ENCODE data around the gene MAP7D2. TPM values are rescaled to one million over a fixed set of nuclear protein-coding genes. Genes with fewer than 3 reads are reported as not detected.

MAP7D2 gene
- total RNA-seq, 1 donor from 2014 or later, result 0.07 TPM

DNA sequence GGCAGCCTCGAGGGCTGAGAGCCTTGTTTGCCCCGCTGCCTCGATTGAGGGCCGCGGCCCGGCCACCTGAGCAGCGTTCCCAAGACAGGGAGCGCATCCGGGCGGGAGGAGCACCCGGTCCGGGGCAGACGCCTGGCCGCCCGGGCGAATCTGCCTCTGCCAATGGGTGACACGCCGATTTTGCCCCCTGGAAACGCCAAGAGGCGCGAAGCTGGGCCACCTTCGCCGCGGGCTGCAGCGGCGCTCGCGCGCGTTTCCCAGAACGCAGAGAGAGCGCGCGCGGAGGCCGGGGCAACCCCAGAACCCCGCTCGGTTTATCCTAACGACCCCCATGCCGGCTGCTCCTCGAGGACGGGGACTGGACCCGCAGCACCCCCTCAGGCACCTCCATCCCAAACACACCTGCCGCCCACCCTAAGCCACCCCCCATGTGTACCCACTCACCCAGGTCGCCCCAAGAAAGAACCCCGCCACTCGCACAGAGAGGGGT lies 575 bp downstream of the MAP7D2 start:
- no peak for DNase-seq (ENCODE audit: low read depth, low spot score)

DNA sequence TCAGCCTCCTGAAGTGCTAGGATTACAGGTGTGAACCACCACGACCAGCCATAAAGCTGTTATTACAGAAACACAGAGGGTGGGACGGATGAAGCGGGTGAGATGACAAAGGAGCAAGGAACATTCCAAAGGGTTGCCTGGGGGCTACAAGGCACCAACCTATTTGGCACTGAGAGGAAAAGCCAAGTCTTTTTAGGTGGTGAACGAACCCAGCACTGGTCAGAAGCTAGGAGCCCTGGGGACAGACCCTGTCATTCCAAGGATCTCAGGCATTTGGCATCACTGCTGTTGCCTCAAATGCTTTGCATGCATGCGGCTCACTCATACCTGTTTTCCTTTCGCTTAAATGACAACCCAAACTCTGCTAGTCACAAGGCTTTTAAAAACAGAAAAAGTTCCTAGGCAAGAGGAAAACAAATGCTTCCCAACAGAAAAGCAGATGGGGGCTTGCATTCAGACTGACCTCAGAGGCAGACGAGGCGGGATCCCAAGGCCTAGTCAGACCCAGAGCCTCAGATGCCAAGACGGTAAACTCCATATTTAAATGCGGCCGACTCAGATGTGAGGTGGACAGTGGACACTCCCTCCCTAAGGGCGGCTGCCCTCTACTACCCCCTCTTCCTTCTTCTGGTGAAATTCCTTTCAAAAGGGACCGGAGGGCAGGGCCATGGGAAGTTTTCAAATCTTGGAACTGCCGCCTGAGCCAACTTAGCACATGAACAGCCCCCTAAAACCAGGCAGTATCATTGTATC lies 4.5 kb downstream of the MAP7D2 start:
- no peak for DNase-seq (ENCODE audit: low read depth, low spot score)

DNA sequence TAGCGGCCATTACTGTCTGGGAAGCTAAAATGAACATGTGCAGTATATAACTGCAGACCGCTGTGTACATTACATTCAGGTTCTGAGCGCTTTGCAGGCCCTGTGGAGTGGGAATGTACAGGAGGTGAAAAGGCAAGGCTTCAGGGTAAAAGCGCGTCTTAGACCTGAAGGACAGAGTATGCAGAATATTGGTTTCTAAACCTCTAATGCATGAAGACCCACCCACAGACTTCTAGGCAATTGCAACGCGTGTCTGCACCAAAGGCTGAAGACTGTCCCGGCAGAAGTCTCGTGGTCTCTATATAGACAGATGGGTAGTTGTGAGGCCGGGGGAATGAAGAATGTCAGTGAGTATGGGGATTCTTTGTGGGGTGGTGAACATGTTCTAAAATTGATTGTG lies 5.4 kb downstream of the MAP7D2 start:
- no peak for DNase-seq (ENCODE audit: low read depth, low spot score)

DNA sequence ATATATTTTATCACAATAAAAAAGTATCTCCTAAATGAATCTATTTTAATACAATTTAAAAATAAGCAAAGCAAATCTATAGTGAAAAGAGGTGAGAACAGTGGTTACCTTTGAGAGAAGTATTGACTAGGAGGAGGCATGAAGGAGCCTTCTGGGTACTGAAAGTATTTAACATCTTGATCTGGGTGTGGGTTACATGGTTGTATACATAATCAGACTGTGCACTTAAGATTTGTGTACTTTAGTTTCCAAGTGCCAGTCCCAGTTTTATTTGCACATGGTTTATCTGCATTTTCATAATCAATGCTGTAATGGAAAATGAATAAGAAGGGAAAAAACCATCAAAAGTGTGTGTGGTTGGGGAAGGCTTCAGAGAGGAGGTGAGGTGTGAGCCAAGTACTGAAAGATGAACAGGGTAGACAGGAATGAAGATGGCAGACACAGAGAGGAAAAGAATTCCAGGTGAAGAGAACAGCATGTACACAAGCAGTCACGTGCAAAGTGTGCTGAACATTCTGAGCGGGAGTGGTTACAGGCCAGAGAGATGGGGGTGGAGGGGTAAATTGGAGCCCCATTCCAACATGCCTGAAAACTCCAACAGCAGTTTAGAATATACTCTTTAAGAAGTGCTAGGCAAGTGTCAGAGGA lies 14.6 kb downstream of the MAP7D2 start:
- no peak for DNase-seq (ENCODE audit: low read depth, low spot score)

DNA sequence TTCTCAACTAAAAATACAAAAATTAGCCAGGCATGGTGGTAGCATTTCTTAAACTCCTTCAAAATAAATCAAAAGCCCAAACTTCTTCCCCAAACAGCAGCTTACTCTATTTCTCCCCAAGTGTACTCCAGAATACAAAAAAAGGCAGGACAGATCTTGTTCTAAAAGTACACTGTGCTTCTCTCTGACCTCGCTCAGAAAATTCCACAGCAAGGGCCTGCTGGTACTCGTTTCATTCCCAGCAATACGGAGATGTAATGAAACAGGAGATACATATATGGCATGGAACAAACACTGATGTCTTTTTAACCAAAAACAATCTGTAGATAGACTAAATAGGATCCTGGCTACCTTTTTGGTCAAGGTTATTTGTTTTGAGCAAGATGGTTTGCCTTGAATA lies 25.2 kb downstream of the MAP7D2 start:
- DNase-seq (ENCODE audit: low read depth, low spot score), result no peak

DNA sequence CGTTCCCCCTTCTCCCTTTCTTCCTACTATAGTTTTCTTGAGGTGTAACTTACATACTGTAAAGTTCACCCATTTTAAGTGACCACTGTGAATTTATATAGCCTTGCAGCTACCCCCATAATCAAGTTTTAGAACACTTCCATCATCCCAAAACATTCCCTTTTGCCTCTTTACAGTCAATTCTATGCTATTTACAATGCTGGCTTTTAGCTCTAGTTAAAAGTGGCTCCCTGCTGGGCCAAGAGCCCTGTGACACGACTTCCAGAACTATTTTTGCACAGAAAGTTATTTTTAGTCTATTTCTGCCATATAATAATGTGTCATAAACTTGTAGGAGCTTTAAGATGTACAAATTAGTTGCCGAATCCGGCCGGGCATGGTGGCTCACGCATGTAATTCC lies 26.9 kb downstream of the MAP7D2 start:
- DNase-seq (ENCODE audit: low read depth, low spot score), result no peak

DNA sequence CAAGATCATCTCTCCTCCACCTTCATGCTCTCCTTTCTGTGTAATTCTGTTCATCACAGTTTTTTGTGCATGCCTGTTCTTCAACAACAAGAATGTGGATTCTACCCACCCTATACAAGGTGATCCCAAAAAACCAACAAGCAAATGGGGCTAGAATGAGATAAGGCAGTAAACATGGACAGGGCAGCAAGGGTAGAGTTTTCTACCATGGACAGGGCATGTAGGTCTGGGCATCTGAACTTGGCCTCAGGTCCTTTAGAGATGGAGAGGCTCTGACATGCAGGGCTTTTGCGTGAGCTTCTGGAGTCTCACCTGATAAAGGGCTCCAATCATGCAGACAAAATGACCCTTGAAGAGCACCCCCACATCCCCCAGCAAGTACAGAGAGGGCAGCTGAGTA lies 36.4 kb downstream of the MAP7D2 start:
- no peak for DNase-seq (ENCODE audit: low read depth, low spot score)

DNA sequence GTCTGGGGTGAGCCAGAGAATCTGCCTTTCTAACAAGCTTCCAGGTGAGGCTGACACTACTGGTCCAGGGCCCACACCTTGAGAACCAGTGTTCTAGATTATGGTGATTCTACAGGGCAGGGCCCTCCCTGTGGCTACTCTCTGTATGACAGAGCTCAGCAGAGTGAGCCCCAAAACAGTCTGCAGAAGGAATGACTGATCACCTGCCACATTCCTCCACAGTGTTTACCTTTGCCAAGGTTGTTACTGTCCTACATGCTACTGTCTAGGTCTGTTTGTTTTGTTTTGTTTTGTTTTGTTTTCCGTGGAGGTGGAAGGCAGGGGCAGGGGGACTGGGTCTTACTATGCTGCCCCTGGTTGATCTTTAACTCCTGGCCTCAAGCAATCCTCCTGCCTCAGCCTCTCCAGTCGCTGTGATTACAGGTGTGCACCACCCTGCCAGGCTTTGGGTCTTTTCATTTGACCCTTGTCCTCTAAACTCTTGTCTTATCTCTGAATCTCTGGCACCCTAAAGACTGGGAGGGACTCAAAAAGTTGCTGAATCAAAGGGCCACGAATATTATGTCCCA lies 45.1 kb downstream of the MAP7D2 start:
- DNase-seq (ENCODE audit: low read depth, low spot score), result no peak

DNA sequence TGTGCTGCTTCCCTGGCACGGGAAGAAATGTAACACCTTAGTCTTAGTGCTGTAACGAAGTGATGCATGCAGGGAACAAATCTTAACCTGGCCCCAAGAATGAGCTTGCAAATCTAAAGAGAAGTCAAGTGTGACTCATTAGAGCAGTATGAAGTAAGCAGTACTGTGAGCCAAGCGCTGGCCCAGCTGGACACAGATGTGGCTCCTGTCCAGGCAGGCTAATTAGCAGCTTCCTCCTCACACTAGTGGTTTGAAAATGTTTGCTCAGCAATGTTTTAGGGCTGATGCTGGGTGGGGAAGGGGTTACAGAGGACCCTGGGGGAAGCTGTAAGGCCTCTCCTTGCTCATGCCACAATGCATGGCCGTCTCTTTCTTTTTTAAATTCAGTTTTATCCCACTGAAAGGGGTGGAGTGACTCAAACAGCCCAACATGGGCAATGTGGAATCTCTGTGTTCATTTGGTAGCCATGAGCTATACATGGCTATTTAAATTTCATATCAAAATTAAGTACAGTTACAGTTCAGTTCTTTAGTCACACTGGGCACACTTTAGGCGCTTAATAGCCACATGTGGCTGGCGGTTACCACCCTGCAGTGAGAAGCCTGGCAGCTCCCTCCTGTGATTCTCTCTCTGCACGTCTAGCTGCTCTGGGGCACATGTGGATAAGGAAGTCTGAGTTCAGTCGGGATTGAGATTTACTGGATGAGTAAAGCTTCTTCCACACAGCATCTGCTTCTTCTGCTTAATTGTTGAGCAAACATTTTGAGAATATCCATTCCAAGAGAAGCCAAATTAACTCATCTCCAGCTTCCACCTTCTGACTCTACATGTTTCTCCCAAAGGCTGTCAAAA lies 48.8 kb downstream of the MAP7D2 start:
- DNase-seq (ENCODE audit: low read depth, low spot score), result peak; percentile 29

DNA sequence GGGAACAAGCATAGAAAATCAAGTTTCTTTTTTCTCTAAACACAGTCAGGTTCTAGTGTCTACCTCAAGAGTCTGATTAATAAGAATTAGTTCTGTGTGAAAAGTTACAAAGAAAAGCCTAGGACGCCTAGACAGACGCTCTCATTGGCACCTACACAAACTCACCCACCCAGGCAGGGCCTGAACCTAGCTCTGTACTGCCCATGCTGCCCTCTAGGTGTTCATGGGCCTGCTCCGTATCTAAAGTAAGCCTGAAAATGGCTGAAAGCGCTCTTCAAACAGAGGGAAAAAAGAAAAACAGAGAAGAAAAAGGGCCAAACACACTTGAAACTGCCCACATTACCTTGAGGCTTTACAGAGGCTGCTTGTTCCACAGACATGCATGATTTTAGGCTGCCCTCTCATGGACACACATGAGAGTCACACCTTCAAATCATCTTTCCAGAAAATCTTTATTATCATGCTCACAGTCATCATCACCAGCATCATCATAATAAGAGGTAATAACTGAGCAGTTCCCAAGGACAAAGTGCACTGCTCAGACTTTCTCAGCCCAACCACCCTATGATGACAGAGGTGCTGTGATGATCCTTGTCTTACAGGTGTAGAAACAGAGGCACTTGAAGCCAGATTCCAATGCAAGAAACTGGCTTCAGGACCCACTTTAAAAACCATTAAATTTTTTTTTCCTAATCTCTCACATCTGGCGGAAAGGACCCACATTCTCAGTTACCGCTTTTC lies 49.6 kb downstream of the MAP7D2 start:
- no peak for DNase-seq (ENCODE audit: low read depth, low spot score)

DNA sequence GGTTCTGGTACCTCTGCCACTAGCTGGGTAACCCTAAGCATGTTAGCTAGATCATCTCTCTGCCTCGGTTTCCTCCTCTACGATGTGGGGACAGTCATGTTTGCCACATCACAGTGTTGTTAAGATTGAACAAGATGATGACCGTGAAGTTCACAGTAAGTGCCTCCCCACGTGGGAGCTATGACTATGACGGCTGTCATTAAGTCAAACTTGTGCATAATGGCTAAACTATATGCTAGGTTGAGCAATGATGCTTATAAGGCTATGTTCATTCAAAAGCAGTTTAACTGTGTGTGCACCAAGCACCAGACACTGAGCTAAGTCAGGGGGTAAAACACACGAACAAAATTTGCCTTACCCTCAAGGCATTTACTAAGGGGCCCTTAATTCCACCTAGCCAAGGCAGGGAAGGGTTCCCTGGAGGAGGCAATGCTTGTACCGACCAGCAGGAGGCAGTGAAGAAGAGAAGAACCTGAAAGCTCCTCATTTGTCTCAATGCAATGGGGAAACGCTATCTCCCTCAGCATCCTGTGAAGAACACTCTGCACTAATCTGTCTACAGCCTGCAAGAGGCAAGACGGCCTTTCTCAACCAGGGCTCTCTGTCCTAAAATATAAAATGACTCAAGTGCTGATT lies 52.9 kb downstream of the MAP7D2 start:
- no peak for DNase-seq (ENCODE audit: low read depth, low spot score)

DNA sequence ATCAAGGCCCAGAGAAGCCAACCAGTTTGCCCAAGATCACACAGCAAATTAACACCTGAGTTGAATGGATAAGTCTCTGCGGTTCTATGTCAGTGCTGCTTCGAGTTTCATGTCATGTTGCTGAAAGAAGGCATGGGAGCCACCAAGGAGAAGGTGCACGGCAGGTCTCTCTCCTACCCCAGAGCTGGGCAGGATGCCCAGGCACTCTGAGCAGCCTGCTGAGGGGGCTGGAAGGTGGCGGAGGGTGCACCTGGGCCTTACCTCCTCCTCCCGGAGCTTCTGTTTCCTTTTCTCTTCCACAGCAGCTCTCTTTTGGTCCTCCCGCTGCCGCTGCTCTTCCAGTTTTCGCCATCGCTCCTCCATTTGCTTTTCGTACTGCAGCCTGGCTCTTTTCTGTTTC lies 53.6 kb downstream of the MAP7D2 start:
- DNase-seq (ENCODE audit: low read depth, low spot score), result no peak

DNA sequence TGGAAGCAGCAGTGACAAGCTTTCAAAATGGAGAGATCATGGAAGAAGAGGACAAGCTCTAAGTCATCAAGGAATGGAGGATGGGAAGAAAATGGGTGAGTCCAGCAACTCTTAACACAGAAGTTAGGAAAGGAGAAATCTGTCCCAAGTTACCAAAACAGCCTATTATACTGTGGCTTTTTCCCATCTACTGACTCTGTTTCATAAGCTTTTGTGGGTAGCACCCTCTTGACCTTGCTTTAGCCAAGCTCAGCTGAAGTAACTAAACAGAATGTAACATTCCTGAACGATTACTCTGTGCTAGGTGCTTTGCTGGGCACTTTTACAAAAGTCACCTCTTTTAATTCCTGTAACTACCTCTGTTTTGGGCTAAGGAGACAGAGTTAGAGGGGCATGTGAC lies 54.9 kb downstream of the MAP7D2 start:
- DNase-seq (ENCODE audit: low read depth, low spot score), result no peak

DNA sequence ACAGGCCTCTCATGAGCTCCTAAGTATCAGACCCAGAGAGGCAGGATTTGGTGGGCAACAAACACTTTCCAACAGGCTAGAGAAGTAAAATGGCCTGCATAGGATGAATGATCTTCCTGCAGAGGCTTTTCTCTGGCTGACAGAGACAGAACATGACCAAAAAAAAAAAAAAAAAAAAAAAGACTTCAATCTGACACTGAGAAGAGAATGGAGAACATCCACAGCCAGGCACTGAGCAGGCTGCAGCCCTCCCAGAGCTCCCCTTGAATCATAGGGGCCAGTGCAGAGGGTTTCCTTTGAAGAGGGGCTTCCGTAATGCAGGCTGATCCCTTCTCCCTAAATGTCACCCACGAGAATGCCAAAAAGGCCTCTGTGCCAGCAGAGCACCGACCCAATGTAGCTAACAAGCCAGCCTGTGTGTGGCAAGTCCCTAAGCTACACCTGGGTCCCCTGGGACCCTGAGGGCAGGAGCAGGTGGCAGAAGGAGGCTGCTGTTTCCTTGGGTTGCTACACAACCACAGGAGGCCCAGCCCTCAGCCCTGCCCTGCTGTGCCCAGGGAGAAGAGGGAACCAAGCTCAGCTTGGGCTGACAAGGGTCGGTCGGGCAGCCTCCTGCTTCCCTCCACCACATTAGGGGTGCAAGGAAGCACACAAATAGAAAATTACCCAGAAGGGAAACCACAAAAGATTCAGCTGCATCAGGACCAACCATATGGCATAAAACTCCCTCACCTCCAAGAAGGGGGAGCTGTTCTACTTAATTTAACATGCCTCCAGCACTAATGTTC lies 55.6 kb downstream of the MAP7D2 start:
- DNase-seq (ENCODE audit: low read depth, low spot score), result no peak

DNA sequence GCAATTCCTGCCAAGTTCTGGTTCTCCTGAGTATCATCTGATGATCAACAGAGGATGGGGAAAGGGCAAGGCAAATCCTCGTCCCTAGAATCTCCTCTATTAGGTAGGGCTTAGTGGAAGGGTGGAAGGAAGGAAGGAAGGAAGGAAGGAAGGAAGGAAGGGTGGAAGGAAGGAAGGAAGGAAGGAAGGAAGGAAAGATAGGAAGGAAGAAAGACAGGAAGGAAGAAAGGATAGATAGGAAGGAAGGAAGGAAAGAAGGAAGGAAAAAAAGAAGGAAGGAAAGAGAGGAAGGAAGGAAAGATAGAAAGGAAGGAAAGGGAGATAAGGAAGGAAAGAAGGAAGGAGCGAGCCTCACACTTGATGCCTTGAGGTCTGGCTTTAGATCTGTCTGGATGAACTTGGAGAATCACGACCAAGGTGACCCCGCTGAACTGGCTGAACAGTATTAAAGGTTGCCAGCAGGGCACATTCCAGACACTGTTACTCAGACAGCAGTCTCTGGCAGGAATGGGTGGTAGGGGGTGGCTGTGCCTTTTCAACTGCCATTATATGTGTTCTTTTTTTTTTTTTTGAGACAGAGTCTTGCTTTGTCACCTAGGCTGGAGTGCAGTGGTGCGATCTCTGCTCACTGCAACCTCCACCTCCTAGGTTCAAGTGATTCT lies 57.1 kb downstream of the MAP7D2 start:
- no peak for DNase-seq (ENCODE audit: low read depth, low spot score)

DNA sequence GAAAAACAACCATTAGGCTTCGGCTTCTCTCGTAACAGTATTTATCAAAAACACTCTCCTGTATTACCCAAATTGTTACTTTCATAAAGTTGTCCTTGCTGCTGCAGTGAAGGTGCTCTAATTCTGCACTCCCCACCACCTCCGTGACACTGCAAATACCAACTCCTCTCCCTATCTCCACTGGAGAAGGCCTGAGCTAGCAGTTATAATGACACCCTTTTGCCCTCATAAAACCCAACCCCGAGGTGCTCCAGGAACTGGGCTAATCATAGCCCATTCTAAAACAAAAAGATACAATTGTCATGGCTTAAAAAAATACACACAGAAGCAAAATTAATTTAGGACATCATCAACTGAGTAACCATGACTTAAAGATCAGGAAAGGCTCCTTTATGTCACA lies 59.2 kb downstream of the MAP7D2 start:
- no peak for DNase-seq (ENCODE audit: low read depth, low spot score)

DNA sequence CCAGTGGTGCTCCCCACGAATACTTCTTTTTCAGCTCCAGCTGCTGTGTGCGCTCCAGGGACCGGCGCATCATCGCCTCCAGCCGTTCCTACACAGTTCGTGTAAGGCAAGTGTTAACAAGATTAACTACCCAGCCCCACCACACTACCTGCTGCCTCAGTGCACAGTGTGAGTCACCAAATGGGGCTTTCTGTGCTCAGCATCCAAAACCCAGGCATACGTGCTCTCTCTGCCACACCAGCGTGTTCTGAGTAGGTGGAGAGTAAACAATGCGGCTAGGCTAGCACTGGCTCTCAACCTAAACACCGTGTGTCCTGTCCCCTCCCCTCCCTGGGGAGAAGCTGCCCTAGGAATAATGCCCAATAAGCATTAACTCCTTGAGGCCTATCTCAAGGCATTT lies 60.0 kb downstream of the MAP7D2 start:
- no peak for DNase-seq (ENCODE audit: low read depth, low spot score)

DNA sequence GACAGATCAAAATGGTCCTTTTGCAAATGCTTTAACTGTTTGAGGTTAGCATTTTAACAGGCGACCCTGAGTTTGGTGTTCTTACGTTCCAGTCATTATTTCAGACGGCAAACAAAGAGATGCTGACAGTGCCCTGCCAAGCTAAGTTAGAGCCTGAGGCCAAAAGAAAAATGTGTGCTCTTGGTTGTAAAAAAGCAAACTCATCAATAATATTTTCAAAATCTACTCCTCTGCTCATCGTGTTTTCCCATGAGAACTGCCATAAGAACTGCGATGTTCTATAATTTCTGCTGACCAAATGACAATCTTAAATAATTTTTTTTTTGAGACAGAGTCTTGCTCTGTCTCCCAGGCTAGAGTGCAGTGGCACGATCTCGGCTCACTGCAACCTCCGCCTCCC lies 63.2 kb downstream of the MAP7D2 start:
- DNase-seq (ENCODE audit: low read depth, low spot score), result no peak

DNA sequence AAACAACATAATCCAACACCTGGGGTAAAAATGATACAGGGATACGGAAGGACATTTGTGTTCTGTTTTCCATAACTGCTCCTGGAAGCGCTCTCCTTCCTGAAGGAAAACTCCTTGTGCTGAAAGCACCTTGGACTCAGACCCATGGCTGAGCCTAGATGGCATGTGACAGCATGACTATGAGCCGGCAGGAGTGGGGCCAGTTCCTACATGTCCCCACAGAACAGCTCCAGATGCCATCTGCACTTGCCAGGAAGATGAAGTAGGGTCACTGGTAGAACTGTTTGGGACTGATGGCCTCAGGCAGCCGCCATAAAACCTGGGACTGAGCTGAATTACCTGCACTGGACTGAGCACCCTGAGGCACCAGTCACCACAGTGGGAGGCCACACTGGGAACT lies 69.8 kb downstream of the MAP7D2 start:
- DNase-seq (ENCODE audit: low read depth, low spot score), result no peak

All from pulmonary artery endothelial cell (primary cell).